ENCODE results near the gene SRGAP2C.
"Not testable (repeated sequence)": the region's sequence is repeated elsewhere in the genome, so short reads cannot be mapped to it uniquely, and the experiment has no call there.

Gene SRGAP2C

GRCh38 chr1:121418369-121419049 is 233.7 kb downstream of the SRGAP2C start:
- DNase-seq (ENCODE audit: low read depth in 3 of 3), result no peak

- DNase-seq (ENCODE audit: low read depth in 3 of 3), result not testable (repeated sequence)
Observed at GRCh38 chr1:121419050-121419615, 234.4 kb downstream of the SRGAP2C start.

DNA sequence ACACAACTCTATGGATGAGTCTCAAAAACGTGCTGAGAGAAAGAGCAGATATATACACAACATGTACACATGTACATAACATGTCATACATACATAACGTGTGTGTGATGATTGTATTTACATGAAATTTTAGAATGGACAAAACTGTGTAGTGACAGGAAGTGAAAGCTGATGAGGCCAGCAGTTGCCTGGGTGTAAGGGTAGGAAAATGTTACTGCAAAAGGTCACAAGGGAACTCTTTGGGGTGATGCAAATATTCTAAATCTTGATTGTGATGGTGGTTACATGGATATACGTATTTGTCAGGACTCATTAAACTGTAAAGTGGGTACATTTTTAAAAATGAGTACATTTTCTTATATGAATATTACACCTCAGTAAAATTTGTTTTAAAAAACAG is 236.7 kb downstream of the SRGAP2C start:
- DNase-seq (ENCODE audit: low read depth in 3 of 3), result not testable (repeated sequence)

GRCh38 chr1:121423956-121424355 is 239.2 kb downstream of the SRGAP2C start:
- DNase-seq (ENCODE audit: low read depth in 3 of 3), result not testable (repeated sequence)

DNA sequence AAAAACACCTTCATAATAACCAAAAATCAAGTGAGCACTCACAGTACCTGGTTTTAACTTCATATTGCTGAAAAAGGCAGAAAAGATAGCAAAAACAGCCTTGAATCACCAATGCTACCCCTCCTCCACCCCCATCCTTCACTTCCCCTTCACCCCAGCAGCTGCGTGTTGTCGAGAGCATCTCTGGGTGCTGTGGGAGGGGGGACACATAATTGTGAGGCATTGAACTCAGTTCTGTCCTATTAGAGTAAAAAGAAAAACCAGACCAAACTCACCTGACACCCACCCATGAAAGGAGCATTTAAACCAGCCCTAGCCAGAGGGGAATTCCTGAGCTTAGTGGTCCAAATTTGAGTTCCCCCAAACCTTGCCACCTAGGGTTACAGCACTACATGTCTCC is 248.7 kb downstream of the SRGAP2C start:
- not testable (repeated sequence) for DNase-seq (ENCODE audit: low read depth in 3 of 3)

DNA sequence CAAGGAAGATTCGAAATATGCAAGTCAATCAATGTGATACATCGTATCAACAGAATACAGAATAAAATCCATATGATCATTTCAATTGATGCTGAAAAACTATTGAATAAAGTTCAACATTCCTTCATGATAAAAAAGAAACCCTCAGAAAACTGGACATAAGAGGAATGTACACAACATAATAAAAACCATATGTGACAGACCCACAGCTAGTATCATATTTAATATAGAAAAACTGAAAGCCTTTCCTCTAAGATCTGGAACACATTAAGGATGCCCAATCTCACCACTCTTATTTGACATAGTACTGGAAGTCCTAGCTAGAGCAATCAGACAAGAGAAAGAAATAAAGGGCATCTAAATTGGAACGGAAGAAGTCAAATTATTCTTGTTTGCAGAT is 254.1 kb downstream of the SRGAP2C start:
- not testable (repeated sequence) for DNase-seq (ENCODE audit: low read depth in 3 of 3)

- DNase-seq (ENCODE audit: low read depth in 3 of 3), result no peak
Observed at GRCh38 chr1:121440993-121441392, 256.2 kb downstream of the SRGAP2C start.
